Tibial artery (tissue), 4 donors: Measurements from ENCODE around the gene HNRNPD.
"Not testable (repeated sequence)": the region's sequence is repeated elsewhere in the genome, so short reads cannot be mapped to it uniquely, and the experiment has no call there.

ENCODE experiments used
- DNase-seq, 2 donors: peaks; one replicate each; pipeline ENCODE4 v3.0.0-alpha.2; 2019
- H3K27ac ChIP-seq, 2 donors: fragments of 200-600 bp; sonication (generic) in 1 of 2; 1 replicate in 1 of 2; 2 replicates in 1 of 2; pipeline ENCODE4 v1.5.1; 2018 to 2019; ENCODE audit warnings: mild to moderate bottlenecking in 1 of 2
- H3K27me3 ChIP-seq, 2 donors: fragments of 200-600 bp; sonication (generic) in 1 of 2; one replicate each; pipeline versions ENCODE4 v1.5.1 to v1.6.0; 2016 to 2019
- H3K36me3 ChIP-seq, 3 donors: fragments of 200-600 bp; sonication (generic) in 2 of 3; one replicate each; pipeline ENCODE4 v1.5.1; 2016 to 2019; ENCODE audit warnings: mild to moderate bottlenecking in 2 of 3
- H3K4me1 ChIP-seq, 4 donors: fragments of 200-600 bp; sonication (generic) in 2 of 4; 1 replicate in 3 of 4; 2 replicates in 1 of 4; pipeline ENCODE4 v1.5.1; 2016 to 2019
- H3K4me3 ChIP-seq, 2 donors: fragments of 200-600 bp; sonication (generic) in 1 of 2; 1 replicate in 1 of 2; 2 replicates in 1 of 2; pipeline ENCODE4 v1.5.1; 2018 to 2019; ENCODE audit warnings: mild to moderate bottlenecking in 2 of 2
- H3K9me3 ChIP-seq, 3 donors: fragments of 200-600 bp; sonication (generic) in 1 of 3; one replicate each; pipeline ENCODE4 v1.5.1; 2016 to 2019
- intact Hi-C: fragments of 100-400 bp; cut with DNase I; formaldehyde crosslinking; loops from one replicate; pipeline ENCODE4 v1.15.0; 2023; ENCODE audit warnings: low total_unique reads
- TF ChIP-seq, protein P1 (sequence below), 2 experiments: fragments of 200-600 bp in 1 of 2; fragments of 450-650 bp in 1 of 2; IDR thresholded peaks; one replicate each; pipeline ENCODE4 v1.5.1; 2017 to 2019; ENCODE audit warnings: antibody characterized with exemption in 2 of 2, mild to moderate bottlenecking in 1 of 2, moderate library complexity in 1 of 2

HNRNPD gene

DNA sequence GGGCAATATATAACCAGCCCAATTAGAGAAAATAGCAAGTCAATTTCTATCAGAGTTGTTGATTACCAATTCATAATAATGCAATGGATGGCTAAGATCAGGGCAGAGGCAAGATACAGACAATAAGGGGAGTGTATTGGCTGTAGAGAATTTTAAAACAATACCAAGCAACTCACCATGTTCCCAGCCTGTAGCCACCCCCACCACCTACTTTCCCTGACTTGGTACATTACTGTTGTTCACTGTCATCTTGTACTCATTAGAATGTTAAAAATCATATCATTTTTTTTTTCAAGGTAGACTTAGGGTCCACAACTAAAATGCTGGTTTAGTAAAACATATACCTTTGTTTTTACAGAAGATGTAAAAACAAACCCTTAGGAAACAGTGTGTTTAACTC, 27.7 kb downstream of the HNRNPD start:
- Histone ChIP-seq H3K36me3 (peaks cover 9 to 36% (median 17%) of the 10 kb centered on the region in 3 donors), H3K9me3 (no peaks in the 10 kb centered on the region), H3K27ac (no peak overlapping the region), H3K4me1 (no peaks in the 10 kb centered on the region), H3K4me3 (no peak overlapping the region), H3K27me3 (no peaks in the 10 kb centered on the region)
- no peak for DNase-seq
- intact Hi-C loops = no loop called here
- TF ChIP-seq, protein P1, sequence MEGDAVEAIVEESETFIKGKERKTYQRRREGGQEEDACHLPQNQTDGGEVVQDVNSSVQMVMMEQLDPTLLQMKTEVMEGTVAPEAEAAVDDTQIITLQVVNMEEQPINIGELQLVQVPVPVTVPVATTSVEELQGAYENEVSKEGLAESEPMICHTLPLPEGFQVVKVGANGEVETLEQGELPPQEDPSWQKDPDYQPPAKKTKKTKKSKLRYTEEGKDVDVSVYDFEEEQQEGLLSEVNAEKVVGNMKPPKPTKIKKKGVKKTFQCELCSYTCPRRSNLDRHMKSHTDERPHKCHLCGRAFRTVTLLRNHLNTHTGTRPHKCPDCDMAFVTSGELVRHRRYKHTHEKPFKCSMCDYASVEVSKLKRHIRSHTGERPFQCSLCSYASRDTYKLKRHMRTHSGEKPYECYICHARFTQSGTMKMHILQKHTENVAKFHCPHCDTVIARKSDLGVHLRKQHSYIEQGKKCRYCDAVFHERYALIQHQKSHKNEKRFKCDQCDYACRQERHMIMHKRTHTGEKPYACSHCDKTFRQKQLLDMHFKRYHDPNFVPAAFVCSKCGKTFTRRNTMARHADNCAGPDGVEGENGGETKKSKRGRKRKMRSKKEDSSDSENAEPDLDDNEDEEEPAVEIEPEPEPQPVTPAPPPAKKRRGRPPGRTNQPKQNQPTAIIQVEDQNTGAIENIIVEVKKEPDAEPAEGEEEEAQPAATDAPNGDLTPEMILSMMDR (IDR thresholded peaks at IDR 0.05) = no peak

DNA sequence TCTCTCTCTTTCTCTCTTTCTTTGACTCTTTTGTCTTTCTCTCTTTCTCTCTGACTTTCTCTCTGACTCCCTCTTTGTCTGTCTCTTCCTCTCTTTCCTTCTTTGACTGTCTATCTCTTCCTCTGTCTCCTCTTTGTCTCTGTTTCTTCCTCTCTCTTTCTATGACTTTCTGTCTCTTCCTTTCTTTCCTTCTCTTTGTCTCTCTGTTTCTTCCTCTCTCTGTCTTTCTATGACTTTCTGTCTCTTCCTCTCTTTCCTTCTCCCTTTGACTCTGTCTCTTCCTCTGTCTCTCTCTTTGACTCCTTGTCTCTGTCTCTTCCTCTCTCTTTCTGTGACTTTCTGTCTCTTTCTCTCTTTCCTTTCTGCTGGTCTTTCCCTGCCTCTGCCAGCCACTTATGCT, 38.7 kb downstream of the HNRNPD start:
- no peak for DNase-seq
- TF ChIP-seq, protein P1 (IDR thresholded peaks at IDR 0.05) = no peak
- Histone ChIP-seq H3K4me1 (no peaks in the 10 kb centered on the region), H3K36me3 (peaks cover 0 to 6% (median 0%) of the 10 kb centered on the region in 3 donors), H3K9me3 (no peaks in the 10 kb centered on the region), H3K27me3 (no peaks in the 10 kb centered on the region), H3K27ac (no peak overlapping the region), H3K4me3 (no peak overlapping the region)
- intact Hi-C loops = no loop called here

DNA sequence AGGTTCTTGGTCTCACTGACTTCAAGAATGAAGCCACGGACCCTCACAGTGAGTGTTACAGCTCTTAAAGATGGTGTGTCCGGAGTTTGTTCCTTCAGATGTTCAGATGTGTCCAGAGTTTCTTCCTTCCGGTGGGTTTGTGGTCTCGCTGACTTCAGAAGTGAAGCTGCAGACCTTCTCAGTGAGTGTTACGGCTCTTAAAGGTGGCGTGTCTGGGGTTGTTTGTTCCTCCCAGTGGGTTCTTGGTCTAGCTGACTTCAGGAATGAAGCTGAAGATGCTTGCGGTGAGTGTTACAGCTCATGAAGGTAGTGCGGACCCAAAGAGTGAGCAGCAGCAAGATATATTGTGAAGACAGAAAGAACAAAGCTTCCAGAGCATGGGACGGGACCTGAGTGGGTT, 40.1 kb downstream of the HNRNPD start:
- H3K27me3 ChIP-seq, DNase-seq, intact Hi-C loops, H3K36me3 ChIP-seq, H3K4me1 ChIP-seq, H3K27ac ChIP-seq, H3K4me3 ChIP-seq, H3K9me3 ChIP-seq: not testable (repeated sequence)

DNA sequence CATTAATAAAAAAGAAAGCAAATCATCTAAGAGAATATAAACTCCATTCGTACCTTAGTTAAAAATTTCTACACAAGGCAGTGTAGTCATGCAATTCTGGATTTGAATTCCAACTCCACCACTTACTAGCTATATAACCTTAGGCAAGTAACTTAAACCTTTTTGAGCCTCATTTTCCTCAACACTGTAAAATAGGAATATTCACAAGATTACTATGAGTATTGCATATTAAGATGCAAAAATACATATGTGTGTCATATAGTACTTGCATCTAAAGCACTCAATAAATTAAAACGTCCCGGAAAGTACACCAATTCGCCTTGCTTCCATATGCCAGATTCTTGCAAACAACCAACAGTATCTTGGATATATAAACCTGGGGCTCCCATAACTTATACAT, 42.0 kb downstream of the HNRNPD start:
- H3K9me3 ChIP-seq = peaks cover 0 to 4% (median 0%) of the 10 kb centered on the region in 3 donors
- no peaks in the 10 kb centered on the region for H3K36me3 ChIP-seq
- H3K27ac ChIP-seq = no peak overlapping the region
- intact Hi-C loops = no loop called here
- TF ChIP-seq, protein P1 (IDR thresholded peaks at IDR 0.05) = no peak
- no peaks in the 10 kb centered on the region for H3K4me1 ChIP-seq
- no peak for DNase-seq
- H3K4me3 ChIP-seq = no peak overlapping the region
- no peaks in the 10 kb centered on the region for H3K27me3 ChIP-seq

DNA sequence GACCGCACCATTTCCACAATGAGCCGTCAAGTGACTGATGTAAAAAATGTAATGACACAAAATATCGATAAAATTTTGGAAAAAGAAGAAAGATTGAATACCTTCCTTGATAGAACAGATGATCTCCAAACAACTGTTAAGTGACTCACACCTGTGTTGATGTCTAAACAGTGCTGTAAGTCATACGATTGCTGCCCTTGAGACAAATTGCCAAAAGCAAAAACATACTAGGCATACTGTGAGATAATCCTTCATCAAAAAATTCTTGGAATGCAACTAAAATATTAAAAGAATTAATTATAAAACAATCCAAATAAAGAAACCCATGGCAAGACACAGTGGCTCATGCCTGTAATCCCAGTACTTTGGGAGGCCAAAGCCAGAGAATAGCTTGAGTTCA, 53.4 kb downstream of the HNRNPD start:
- intact Hi-C loops = no loop called here
- TF ChIP-seq, protein P1 (IDR thresholded peaks at IDR 0.05) = no peak
- Histone ChIP-seq H3K4me1 (no peaks in the 10 kb centered on the region), H3K27ac (no peak overlapping the region), H3K27me3 (no peaks in the 10 kb centered on the region), H3K9me3 (peaks cover 0 to 14% (median 0%) of the 10 kb centered on the region in 3 donors), H3K4me3 (no peak overlapping the region), H3K36me3 (no peaks in the 10 kb centered on the region)
- no peak for DNase-seq

DNA sequence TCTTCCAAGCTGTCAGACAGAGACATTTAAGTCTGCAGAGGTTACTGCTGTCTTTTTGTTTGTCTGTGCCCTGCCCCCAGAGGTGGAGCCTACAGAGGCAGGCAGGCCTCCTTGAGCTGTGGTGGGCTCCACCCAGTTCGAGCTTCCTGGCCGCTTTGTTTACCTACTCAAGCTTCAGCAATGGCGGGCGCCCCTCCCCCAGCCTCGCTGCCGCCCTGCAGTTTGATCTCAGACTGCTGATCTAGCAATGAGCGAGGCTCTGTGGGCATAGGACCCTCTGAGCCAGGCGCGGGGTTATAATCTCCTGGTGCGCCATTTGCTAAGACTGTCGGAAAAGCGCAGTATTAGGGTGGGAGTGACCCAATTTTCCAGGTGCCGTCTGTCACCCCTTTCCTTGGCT, 70.7 kb downstream of the HNRNPD start:
- H3K27me3 ChIP-seq, H3K36me3 ChIP-seq, DNase-seq, H3K27ac ChIP-seq, H3K4me3 ChIP-seq, intact Hi-C loops, H3K9me3 ChIP-seq, H3K4me1 ChIP-seq: not testable (repeated sequence)
